HG03442 (cell line): Measurements from ENCODE around the gene NUP93.
"Not testable (repeated sequence)": the region's sequence is repeated elsewhere in the genome, so short reads cannot be mapped to it uniquely, and the experiment has no call there.

ENCODE experiments used
- ATAC-seq: cut with Tn5 transposase; IDR thresholded peaks from one replicate; pipeline ENCODE4 v1.9.1; 2021; ENCODE audit warnings: mild to moderate bottlenecking, moderate library complexity; ENCODE audit not compliant: unreplicated experiment

The NUP93 gene

GRCh38 chr16:56810954-56811353 is 81.0 kb downstream of the NUP93 start:
- ATAC-seq: no peak

DNA sequence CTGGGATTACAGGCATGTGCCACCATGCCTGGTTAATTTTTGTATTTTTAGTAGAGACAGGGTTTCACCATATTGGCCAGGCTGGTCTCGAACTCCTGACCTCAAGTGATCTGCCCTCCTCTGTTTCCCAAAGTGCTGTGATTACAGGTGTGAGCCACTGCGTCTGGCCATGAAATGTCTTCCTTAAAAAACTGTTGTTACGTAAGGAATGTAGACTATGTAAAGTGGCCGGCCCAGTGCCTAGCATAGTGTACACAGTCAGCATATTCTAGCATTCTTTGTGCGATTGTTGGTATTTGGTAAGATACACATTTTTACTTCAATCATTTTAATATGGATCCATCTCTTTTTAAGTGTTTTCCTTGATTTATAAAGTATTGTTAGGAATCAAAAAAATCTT is 81.7 kb downstream of the NUP93 start:
- ATAC-seq: not testable (repeated sequence)

DNA sequence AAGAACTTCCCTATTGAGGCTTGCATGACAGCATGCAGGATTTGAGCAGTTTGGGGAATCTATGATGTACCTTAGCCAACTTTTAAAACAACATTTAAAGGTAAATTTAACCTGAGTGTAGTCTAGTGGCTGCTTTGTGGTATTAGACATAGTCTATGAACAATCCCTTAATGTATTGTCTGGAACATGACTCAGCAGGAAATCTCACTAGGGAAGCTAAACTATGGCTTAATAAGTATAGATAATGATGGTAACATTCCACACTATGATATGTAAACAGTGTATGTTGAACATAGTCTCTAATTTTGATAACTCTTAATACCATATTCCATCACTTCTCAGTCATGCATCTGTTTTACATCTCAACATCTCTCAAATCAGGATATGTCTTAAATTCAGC is 83.0 kb downstream of the NUP93 start:
- no peak for ATAC-seq

GRCh38 chr16:56814537-56815432 is 84.9 kb downstream of the NUP93 start:
- ATAC-seq: no peak

DNA sequence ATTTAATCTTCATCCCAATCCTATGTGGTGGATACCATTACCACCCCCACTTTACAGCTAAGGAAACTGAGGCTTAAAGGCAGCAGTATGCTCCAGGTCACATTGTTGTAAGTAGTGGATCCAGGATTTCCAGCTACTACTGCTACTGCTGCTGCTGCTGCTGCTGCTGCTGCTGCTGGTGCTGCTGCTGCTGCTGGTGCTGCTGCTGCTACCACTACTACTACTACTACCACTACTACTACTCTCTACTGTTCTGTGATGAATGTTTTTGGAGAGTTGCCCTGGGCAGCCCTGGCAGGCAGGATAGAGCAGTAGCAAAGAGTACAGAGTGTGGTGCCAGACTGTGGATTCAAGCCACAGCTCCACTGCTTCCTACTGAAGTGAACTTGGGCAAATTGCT is 85.8 kb downstream of the NUP93 start:
- ATAC-seq: no peak

- ATAC-seq: no peak
Observed at GRCh38 chr16:56817056-56817455, 87.1 kb downstream of the NUP93 start.

DNA sequence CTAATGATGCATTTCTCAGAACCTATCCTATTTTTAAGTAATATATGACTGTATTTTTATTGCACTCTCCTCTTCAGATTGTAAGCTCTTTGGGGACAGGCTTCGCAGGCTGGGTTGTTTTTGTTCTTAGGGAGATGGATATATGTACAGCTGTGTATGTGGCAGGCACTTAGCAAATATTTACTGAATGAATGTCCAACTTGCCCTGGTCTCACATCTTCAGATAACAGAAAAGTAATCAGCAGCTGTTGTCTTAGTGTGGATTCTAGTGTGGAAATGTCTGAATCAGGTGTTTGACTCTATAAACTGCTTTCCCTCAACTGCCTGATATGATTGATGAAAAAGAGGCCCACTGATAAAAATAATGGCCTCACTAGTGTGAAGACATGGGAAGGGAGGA is 88.0 kb downstream of the NUP93 start:
- no peak for ATAC-seq

GRCh38 chr16:56823081-56823733 is 93.3 kb downstream of the NUP93 start:
- no peak for ATAC-seq

GRCh38 chr16:56824331-56824730 is 94.4 kb downstream of the NUP93 start:
- no peak for ATAC-seq

DNA sequence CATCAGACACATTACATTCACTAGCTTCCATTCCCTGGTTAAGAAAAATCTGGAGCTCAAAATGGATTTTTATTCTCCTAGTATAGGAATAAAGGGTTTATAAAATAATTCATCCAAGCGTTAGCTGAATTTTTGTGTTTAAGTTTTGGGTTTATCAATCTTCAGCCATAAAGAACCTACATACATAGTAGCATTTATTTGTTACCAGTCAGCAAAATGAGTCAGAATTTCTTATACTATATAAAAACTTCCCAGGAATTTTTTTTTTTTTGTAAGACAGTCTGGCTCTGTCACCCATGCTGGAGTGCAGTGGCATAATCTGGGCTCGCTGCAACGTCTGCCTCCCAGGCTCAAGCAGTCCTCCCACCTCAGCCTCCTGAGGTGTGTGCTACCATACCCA is 94.9 kb downstream of the NUP93 start:
- no peak for ATAC-seq

DNA sequence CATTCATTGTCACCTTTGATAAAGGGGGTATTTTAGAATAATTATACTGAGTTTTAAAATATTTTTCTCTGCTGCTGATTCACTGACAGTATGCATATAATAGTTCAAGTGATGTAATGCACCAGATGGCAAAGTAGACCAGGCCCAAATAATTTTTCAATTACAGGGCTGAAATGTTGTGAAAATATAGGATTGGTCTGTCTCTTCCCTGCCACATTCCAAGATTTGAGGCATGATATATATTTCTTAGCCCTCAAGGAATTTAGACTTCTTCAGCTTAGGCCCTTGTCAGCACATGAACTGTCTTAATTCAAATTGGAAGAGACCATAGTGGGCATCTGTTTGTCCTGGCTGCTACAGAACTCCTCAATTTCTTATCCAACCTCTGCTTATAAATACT is 95.9 kb downstream of the NUP93 start:
- ATAC-seq: no peak

DNA sequence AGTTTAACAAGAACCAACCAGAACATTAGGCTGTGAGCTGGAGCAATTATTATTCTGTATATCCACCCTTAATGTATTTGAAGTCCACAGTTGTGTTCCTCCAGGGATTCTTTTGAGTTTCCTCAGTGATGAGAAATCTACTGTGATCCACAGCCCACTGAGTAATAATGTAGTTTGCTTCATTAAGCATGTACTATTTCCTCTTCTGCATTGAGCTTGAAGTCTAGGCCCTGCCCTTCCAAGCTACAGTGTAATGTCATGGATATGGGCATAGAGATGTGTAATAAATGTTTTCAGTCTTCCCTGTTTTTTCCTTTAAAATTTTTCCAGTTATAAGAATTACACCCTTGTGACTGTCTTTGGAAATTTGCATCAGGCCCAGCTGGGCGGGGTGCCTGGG is 98.7 kb downstream of the NUP93 start:
- ATAC-seq: no peak

DNA sequence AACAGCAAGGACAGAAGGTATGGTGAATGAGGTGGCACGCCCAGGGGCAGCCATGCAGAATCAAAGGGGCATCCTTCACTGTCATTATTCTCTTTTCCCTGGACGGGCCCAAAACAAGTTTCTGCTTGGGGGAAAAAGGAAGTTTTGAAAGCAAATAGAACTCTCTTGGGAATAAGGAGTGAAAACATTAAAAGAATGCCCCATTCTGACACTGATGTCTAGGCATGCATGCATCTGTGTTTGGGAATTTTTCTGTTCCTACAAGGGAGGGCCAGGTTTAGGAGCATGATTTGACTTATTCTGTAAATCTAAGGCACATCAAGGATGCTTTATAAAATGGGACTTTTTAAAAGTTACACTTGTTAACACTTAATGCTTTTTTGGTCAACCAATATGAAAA is 100.7 kb downstream of the NUP93 start:
- ATAC-seq: no peak

DNA sequence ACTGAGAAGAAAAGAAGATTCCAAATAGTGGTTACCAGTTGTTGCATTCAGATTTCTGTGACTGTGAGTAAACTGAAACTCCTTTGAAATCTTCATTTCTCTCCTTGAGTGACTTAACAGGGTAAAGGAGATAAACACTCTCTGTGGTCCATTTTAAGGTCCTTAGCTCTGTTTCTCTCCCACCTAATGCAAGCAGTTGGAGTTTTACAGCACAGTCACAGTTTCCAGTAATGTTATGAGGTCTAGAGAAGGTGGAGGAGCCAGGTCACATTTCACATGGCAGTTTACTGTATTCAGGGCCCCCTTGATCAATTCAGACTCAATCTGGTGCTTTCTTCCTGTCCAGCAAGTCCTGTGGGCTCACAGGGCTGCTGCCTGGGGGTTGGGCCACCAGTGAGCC is 102.8 kb downstream of the NUP93 start:
- ATAC-seq: no peak

GRCh38 chr16:56833243-56833970 is 103.5 kb downstream of the NUP93 start:
- no peak for ATAC-seq

DNA sequence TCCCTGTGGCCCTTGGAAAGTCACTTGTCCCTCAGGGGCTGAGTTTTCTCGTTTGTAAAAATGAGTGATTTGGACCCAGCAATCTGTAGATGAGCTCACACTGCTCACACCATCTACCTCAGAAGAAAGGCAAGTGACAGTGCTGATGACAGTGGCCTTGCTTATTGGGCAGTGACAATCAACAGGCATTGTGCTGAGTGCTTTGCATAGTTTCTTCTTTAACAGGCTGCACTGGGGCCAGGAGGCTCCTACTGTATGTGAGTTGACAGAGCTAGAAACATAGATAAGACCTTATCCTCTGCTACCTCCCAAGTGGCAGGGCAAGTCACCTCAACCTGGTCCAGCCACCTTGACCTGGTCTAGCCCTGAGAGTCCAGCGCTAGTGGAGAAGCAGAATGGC is 105.4 kb downstream of the NUP93 start:
- no peak for ATAC-seq

GRCh38 chr16:56836410-56837230 is 106.7 kb downstream of the NUP93 start:
- no peak for ATAC-seq

- ATAC-seq: no peak
Observed at GRCh38 chr16:56838622-56839337, 108.9 kb downstream of the NUP93 start.

- ATAC-seq: no peak
Observed at GRCh38 chr16:56841233-56841632, 111.3 kb downstream of the NUP93 start.

DNA sequence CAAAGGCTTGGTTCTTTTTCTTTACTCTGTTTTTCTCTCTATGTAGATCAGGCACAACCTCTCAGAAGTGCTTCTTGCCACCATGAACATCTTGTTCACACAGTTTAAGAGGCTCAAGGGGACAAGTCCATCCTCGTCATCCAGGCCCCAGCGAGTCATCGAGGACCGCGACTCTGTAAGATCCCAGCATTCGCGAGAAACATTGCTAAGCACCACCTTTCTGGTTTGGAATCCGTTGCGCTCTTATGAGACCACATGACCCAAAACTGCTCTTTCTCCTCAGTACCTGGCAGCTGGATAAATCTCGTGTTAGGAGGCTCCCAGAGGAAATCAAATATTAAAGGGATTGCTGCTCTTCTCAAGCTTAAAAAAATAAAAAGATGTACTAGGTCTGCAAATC is 111.7 kb downstream of the NUP93 start:
- ATAC-seq: no peak
